LNCaP clone FGC (cell line): Measurements from ENCODE around the gene SPTBN1.

Experiments
- DNase-seq: peaks from one replicate; pipeline ENCODE4 v3.0.0-alpha.2; 2011; ENCODE audit warnings: low read depth
- H3K4me3 ChIP-seq: 2 replicates; pipeline ENCODE4 v1.5.1; 2011; ENCODE audit warnings: mild to moderate bottlenecking, low read depth, low read length, control low read depth
- CTCF ChIP-seq: IDR thresholded peaks from 2 replicates; pipeline ENCODE4 v1.5.1; 2012; ENCODE audit warnings: mild to moderate bottlenecking; ENCODE audit not compliant: control insufficient read depth, insufficient read depth; ENCODE audit errors: extremely low read depth

The SPTBN1 gene

GRCh38 chr2:54608224-54608623, 152.1 kb downstream of the SPTBN1 start:
- no peak for DNase-seq
- H3K4me3 ChIP-seq, result no peak overlapping the region
- TF ChIP-seq CTCF, result no peak

GRCh38 chr2:54609241-54609640, 153.1 kb downstream of the SPTBN1 start:
- TF ChIP-seq CTCF, result no peak
- H3K4me3 ChIP-seq, result no peak overlapping the region
- DNase-seq, result no peak

- no peak for DNase-seq
- no peak overlapping the region for H3K4me3 ChIP-seq
- no peak for TF ChIP-seq CTCF
Measured at GRCh38 chr2:54609647-54610046, 153.5 kb downstream of the SPTBN1 start.

- no peak for DNase-seq
- no peak for TF ChIP-seq CTCF
- H3K4me3 ChIP-seq, result no peak overlapping the region
Measured at GRCh38 chr2:54610700-54611099, 154.6 kb downstream of the SPTBN1 start.

- H3K4me3 ChIP-seq, result no peak overlapping the region
- no peak for TF ChIP-seq CTCF
- DNase-seq, result no peak
Measured at GRCh38 chr2:54611830-54612545, 155.9 kb downstream of the SPTBN1 start.

GRCh38 chr2:54613386-54613785, 157.3 kb downstream of the SPTBN1 start:
- no peak overlapping the region for H3K4me3 ChIP-seq
- no peak for TF ChIP-seq CTCF
- no peak for DNase-seq

- no peak overlapping the region for H3K4me3 ChIP-seq
- DNase-seq, result no peak
- no peak for TF ChIP-seq CTCF
Measured at GRCh38 chr2:54613794-54614257, 157.7 kb downstream of the SPTBN1 start.
